ENCODE data around the gene FCHSD2.
A peak's percentile ranks its signal among the peaks of the same experiment; 100 is the strongest.

FCHSD2 gene

DNA sequence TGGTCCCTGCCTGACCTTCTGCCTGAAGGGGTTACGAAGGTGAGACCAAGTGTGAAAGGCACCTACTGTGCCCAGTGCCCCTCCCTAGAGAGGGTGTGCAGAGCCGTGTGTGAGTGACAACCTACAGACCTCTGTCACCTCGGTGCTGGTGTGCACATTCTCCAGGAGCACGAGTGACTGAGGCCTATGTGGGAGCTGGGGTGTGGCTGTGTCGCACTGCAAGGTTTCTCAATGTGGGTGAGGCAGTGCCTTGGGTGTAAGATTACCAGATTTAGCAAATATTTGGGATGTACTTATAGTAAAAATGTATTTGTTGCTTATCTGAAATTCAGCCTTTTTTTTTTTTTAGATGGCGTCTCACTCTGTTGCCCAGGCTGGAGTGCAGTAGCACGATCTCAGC lies 353.9 kb downstream of the FCHSD2 start:
- H3K4me3 ChIP-seq (ENCODE audit: low read depth, low read length) = no peak overlapping the region
- TF ChIP-seq, protein P1, sequence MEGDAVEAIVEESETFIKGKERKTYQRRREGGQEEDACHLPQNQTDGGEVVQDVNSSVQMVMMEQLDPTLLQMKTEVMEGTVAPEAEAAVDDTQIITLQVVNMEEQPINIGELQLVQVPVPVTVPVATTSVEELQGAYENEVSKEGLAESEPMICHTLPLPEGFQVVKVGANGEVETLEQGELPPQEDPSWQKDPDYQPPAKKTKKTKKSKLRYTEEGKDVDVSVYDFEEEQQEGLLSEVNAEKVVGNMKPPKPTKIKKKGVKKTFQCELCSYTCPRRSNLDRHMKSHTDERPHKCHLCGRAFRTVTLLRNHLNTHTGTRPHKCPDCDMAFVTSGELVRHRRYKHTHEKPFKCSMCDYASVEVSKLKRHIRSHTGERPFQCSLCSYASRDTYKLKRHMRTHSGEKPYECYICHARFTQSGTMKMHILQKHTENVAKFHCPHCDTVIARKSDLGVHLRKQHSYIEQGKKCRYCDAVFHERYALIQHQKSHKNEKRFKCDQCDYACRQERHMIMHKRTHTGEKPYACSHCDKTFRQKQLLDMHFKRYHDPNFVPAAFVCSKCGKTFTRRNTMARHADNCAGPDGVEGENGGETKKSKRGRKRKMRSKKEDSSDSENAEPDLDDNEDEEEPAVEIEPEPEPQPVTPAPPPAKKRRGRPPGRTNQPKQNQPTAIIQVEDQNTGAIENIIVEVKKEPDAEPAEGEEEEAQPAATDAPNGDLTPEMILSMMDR (IDR thresholded peaks at IDR 0.05; ENCODE audit: borderline replicate concordance, insufficient read depth, low read depth, low read length) = no peak

DNA sequence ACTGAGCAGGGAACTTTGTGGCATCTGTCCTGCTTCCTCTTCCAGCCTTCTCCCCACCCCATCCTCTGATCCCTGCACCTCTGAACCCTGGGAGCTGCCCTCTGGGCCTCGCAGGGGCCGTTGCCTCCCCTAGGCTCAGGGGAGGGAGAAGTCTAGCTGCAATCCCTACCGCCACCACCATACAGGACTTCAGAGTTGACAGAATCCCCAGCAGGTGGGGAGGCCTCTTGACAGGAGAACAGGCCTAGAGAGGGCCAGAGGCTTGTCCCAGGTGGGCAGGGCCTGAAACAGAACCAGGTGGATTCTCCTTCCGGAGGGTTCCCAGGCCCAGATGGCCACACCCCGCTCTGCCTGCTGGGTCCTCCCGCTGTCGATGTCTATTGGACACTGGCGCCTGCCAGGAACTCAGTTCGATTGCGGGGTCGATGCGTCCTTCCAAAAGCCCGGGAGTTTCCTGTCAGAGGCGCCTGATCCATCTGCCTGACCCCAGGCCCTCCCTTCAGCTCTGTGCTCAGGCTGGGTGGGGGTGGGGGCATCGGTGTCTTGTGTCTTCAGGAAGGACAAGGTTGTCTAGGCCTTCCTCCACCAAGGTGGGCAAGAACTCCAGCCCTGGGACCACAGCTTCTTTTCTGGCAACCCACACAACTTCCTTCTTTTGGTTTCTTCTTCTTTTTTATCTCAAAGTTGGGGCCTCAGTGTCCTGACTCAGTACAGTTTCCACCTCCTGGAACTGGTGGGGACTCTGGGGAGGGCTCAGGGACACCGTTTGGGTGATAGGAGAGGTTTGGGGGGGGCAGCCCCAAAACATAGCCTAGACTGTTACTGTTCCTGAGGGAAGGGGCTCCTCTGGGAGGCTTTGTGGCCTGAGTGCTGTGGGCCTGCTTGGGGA lies 354.7 kb downstream of the FCHSD2 start:
- no peak overlapping the region for H3K4me3 ChIP-seq (ENCODE audit: low read depth, low read length)

More for the DNA sequence above, 354.7 kb downstream of the FCHSD2 start:
- TF ChIP-seq, protein P1 (IDR thresholded peaks at IDR 0.05; ENCODE audit: borderline replicate concordance, insufficient read depth, low read depth, low read length) = peak; percentile 60
